CD14-positive monocyte (primary cell): ENCODE data around the gene MYB. TPM values are rescaled to one million over a fixed set of nuclear protein-coding genes. Genes with fewer than 3 reads are reported as not detected.

Source experiments
- DNase-seq, 3 donors: peaks; one replicate each; pipeline ENCODE4 v3.0.0-alpha.2; 2011 to 2022
- H2AFZ ChIP-seq: 2 replicates; pipeline ENCODE4 v1.6.0; 2012; ENCODE audit warnings: mild to moderate bottlenecking, low read depth, low read length, inconsistent platforms; ENCODE audit not compliant: insufficient read depth, poor library complexity, severe bottlenecking
- H3K27ac ChIP-seq, 2 donors: 1 replicate in 1 of 2; 2 replicates in 1 of 2; pipeline ENCODE4 v1.5.1; 2012 to 2013; ENCODE audit warnings: low read length in 2 of 2, control low read depth in 1 of 2, inconsistent platforms in 1 of 2, low read depth in 1 of 2, mild to moderate bottlenecking in 1 of 2
- H3K27me3 ChIP-seq, 2 donors: one replicate each; pipeline versions ENCODE4 v1.6.0 to v1.6.1; 2011 to 2013; ENCODE audit warnings: low read length in 2 of 2; ENCODE audit not compliant: control insufficient read depth in 2 of 2, insufficient read depth in 2 of 2
- H3K36me3 ChIP-seq, 2 donors: replicated peaks in 1 of 2; 1 replicate in 1 of 2; 2 replicates in 1 of 2; pipeline versions ENCODE4 v1.5.1 to v1.6.1; 2012 to 2013; ENCODE audit warnings: low read length in 2 of 2, control low read depth in 1 of 2, inconsistent platforms in 1 of 2, mild to moderate bottlenecking in 1 of 2; ENCODE audit not compliant: insufficient read depth in 2 of 2, control insufficient read depth in 1 of 2
- H3K4me1 ChIP-seq, 2 donors: 1 replicate in 1 of 2; 2 replicates in 1 of 2; pipeline versions ENCODE4 v1.5.1 to v1.6.1; 2012 to 2013; ENCODE audit warnings: low read length in 2 of 2, control low read depth in 1 of 2, inconsistent platforms in 1 of 2, mild to moderate bottlenecking in 1 of 2, moderate library complexity in 1 of 2; ENCODE audit not compliant: insufficient read depth in 2 of 2, control insufficient read depth in 1 of 2
- H3K4me2 ChIP-seq: replicated peaks from 2 replicates; pipeline ENCODE3; 2012; ENCODE audit warnings: low read length, moderate library complexity, mild to moderate bottlenecking; ENCODE audit not compliant: poor library complexity, severe bottlenecking; ENCODE audit errors: extremely low read depth
- H3K4me3 ChIP-seq, 3 experiments: fragments of 200-600 bp in 1 of 3; sonication (generic) in 1 of 3; replicated peaks in 1 of 3; 1 replicate in 2 of 3; 2 replicates in 1 of 3; pipeline ENCODE4 v1.5.1; 2011 to 2013; ENCODE audit warnings: low read length in 3 of 3, mild to moderate bottlenecking in 3 of 3, control low read depth in 2 of 3, low read depth in 2 of 3, inconsistent platforms in 1 of 3, moderate library complexity in 1 of 3
- H3K79me2 ChIP-seq: 2 replicates; pipeline ENCODE4 v1.6.0; 2012; ENCODE audit warnings: mild to moderate bottlenecking, control low read depth, inconsistent platforms, low read length, moderate library complexity; ENCODE audit not compliant: insufficient read depth
- H3K9ac ChIP-seq: 2 replicates; pipeline ENCODE4 v1.6.0; 2017; ENCODE audit warnings: low read length, mild to moderate bottlenecking; ENCODE audit not compliant: insufficient read depth, poor library complexity, severe bottlenecking
- H3K9me3 ChIP-seq, 2 donors: replicated peaks in 1 of 2; 1 replicate in 1 of 2; 2 replicates in 1 of 2; pipeline versions ENCODE4 v1.5.1 to v1.6.1; 2012 to 2013; ENCODE audit warnings: low read length in 2 of 2, control low read depth in 1 of 2; ENCODE audit not compliant: control insufficient read depth in 1 of 2, insufficient read depth in 1 of 2
- H4K20me1 ChIP-seq: 2 replicates; pipeline ENCODE4 v1.6.0; 2012; ENCODE audit warnings: mild to moderate bottlenecking, low read length, control low read depth, moderate library complexity; ENCODE audit not compliant: insufficient read depth
- H3K27ac Mint-ChIP-seq, 7 donors: one replicate each; pipeline ENCODE4 v1.8.0; 2020; ENCODE audit warnings: mild to moderate bottlenecking in 7 of 7, mixed read lengths in 7 of 7, moderate library complexity in 6 of 7, inconsistent platforms in 2 of 7
- H3K27me3 Mint-ChIP-seq, 3 donors: one replicate each; pipeline ENCODE4 v1.8.0; 2021 to 2022; ENCODE audit warnings: low read depth in 3 of 3, mild to moderate bottlenecking in 3 of 3, mixed read lengths in 3 of 3, moderate library complexity in 3 of 3, inconsistent platforms in 1 of 3
- H3K36me3 Mint-ChIP-seq, 2 donors: one replicate each; pipeline ENCODE4 v1.8.0; 2020; ENCODE audit warnings: mixed read lengths in 2 of 2, inconsistent platforms in 1 of 2, mild to moderate bottlenecking in 1 of 2
- H3K4me1 Mint-ChIP-seq: one replicate; pipeline ENCODE4 v1.8.0; 2020; ENCODE audit warnings: mild to moderate bottlenecking, mixed read lengths
- H3K4me3 Mint-ChIP-seq, 2 donors: one replicate each; pipeline ENCODE4 v1.8.0; 2020; ENCODE audit warnings: mild to moderate bottlenecking in 2 of 2, mixed read lengths in 2 of 2, moderate library complexity in 1 of 2
- H3K9me3 Mint-ChIP-seq, 7 donors: one replicate each; pipeline ENCODE4 v1.8.0; 2020 to 2022; ENCODE audit warnings: mixed read lengths in 7 of 7, mild to moderate bottlenecking in 6 of 7, moderate library complexity in 6 of 7, inconsistent platforms in 2 of 7
- WGBS: methylation state at CpG from one replicate; pipeline ENCODE4 v1.1.5; 2013; ENCODE audit warnings: missing lambda C conversion rate; ENCODE audit not compliant: insufficient coverage; 5-methylcytosine and 5-hydroxymethylcytosine counted together
- intact Hi-C, 2 donors: fragments of 100-400 bp; cut with micrococcal nuclease; formaldehyde crosslinking; loops; one replicate each; pipeline versions ENCODE4 v1.15.0 to v1.15.1; 2023
- polyA plus RNA-seq, 3 donors: library from polyadenylated mRNA; depleted of rRNA in 1 of 3; unstranded in 2 of 3; stranded (reverse) in 1 of 3; fragments of 300-500 nt in 2 of 3; fragments of >200 nt in 1 of 3; fragmentation: Illumina TruSeq in 2 of 3; gene quantifications; 1 replicate in 2 of 3; 2 replicates in 1 of 3; pipeline ENCODE4 v1.2.3, GENCODE V29; 2012 to 2021
- TF ChIP-seq, protein P1 (sequence below): fragments of 200-600 bp; IDR thresholded peaks from one replicate; pipeline ENCODE4 v1.8.0; 2022; ENCODE audit warnings: antibody characterized with exemption, mild to moderate bottlenecking

The MYB gene
- polyA plus RNA-seq, 3 donors: 1.5 to 2.2 (median 1.7) TPM

DNA sequence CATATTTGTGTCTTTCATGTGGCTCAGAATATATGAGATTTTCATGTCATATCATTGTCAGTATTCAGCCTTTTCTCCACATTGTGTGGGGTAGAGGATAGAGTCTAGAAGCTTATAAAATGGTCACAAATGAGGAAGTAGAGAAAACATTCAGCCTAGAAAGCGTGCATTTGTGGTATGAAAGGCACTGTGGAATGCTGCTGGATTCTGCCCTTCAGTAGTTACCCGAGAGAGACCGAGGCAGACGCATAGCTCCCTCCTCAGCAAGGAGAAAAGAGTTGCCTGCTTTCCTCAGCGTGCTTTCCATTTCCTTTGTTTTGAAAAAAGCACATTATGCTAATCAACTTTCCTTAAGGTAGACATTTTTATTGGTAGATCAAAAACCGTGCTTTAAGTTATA, 28.7 kb downstream of the MYB start:
- no peaks in the 10 kb centered on the region for H3K27me3 ChIP-seq
- Mint-ChIP-seq H3K4me3 (peak overlapping the region; percentile 82 to 91), H3K4me1 (peaks cover 38% of the 10 kb centered on the region), H3K27ac (peak overlapping the region; percentile 69 to 93 (median 88)), H3K36me3 (peaks cover 15 to 30% of the 10 kb centered on the region in 2 donors), H3K27me3 (peaks cover 0 to 2% (median 0%) of the 10 kb centered on the region in 3 donors), H3K9me3 (no peaks in the 10 kb centered on the region)
- no peaks in the 10 kb centered on the region for H4K20me1 ChIP-seq
- peak overlapping the region; percentile 61 to 84 for H3K27ac ChIP-seq
- peak; percentile 44 to 69 (median 63) for DNase-seq
- H2AFZ ChIP-seq: peak overlapping the region; percentile 80
- peaks cover 18 to 27% of the 10 kb centered on the region in 2 donors for H3K4me1 ChIP-seq
- H3K9ac ChIP-seq: peak overlapping the region; percentile 56
- intact Hi-C loops: no loop called here
- WGBS: 0% methylated on average over 4 of the region's 6 CpGs
- TF ChIP-seq, protein P1, sequence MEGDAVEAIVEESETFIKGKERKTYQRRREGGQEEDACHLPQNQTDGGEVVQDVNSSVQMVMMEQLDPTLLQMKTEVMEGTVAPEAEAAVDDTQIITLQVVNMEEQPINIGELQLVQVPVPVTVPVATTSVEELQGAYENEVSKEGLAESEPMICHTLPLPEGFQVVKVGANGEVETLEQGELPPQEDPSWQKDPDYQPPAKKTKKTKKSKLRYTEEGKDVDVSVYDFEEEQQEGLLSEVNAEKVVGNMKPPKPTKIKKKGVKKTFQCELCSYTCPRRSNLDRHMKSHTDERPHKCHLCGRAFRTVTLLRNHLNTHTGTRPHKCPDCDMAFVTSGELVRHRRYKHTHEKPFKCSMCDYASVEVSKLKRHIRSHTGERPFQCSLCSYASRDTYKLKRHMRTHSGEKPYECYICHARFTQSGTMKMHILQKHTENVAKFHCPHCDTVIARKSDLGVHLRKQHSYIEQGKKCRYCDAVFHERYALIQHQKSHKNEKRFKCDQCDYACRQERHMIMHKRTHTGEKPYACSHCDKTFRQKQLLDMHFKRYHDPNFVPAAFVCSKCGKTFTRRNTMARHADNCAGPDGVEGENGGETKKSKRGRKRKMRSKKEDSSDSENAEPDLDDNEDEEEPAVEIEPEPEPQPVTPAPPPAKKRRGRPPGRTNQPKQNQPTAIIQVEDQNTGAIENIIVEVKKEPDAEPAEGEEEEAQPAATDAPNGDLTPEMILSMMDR: no peak
- H3K36me3 ChIP-seq: peaks cover 5 to 25% of the 10 kb centered on the region in 2 donors
- H3K9me3 ChIP-seq: no peaks in the 10 kb centered on the region
- peak overlapping the region; percentile 39 to 94 (median 72) for H3K4me3 ChIP-seq
- H3K79me2 ChIP-seq: peaks cover 88% of the 10 kb centered on the region
- peak overlapping the region; percentile 71 for H3K4me2 ChIP-seq

DNA sequence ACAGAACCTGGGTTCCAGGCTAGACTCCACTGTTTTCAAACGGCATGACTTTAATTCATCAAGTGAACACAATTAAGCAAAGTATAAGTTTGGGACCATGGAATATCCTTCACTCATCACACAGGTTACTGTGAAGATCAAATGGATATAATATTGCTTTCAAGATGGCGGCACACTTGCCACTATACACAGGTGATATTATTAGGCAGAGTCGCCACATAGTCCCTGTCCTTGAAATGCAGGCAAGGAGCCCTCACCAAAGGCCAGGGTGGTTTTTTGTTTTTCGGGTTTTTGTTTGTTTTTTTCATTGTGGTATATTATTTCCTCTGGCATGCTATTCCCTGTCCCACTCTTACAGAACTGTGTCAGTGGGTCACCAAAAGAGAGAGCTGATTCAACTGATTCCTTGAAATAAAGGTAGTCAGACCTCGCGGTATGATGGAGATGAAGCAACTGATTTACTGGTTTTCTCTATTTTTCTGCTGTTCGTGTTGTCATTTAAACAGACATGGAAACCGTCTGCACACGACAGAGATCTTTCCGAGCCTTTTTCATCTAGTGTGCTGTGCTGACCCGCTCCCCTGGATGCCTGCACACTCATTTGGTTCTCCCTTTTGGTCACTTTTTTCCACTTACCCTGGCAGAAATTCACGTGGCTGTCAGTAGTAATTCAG, 29.7 kb downstream of the MYB start:
- intact Hi-C loops: no loop called here
- peak overlapping the region in 1 of 2 donors; percentile 91 for H3K4me3 Mint-ChIP-seq

More for the DNA sequence above, 29.7 kb downstream of the MYB start:
- peak overlapping the region; percentile 46 to 93 (median 78) for H3K27ac Mint-ChIP-seq
- 83% methylated on average over 5 of the region's 12 CpGs for whole genome bisulfite sequencing
- H3K27me3 Mint-ChIP-seq: peaks cover 0 to 2% (median 1%) of the 10 kb centered on the region in 3 donors
- peaks cover 15 to 18% of the 10 kb centered on the region in 2 donors for H3K4me1 ChIP-seq
- DNase-seq: no peak
- peak overlapping the region in 1 of 2 donors; percentile 84 for H3K27ac ChIP-seq
- peak overlapping the region; percentile 71 for H3K4me2 ChIP-seq
- no peaks in the 10 kb centered on the region for H3K9me3 ChIP-seq
- H2AFZ ChIP-seq: peak overlapping the region; percentile 80
- H3K79me2 ChIP-seq: peaks cover 87% of the 10 kb centered on the region
- TF ChIP-seq, protein P1: no peak
- H3K9me3 Mint-ChIP-seq: no peaks in the 10 kb centered on the region
- H3K4me3 ChIP-seq: peak overlapping the region in 1 of 3 experiments; percentile 72
- no peaks in the 10 kb centered on the region for H4K20me1 ChIP-seq
- H3K9ac ChIP-seq: peak overlapping the region; percentile 56
- peaks cover 5 to 34% of the 10 kb centered on the region in 2 donors for H3K36me3 ChIP-seq
- no peaks in the 10 kb centered on the region for H3K27me3 ChIP-seq
- peaks cover 18 to 32% of the 10 kb centered on the region in 2 donors for H3K36me3 Mint-ChIP-seq
- peaks cover 34% of the 10 kb centered on the region for H3K4me1 Mint-ChIP-seq
